NCI-H2196 (cell line): Measurements from ENCODE around the gene BNIP3.
A peak's percentile ranks its signal among the peaks of the same experiment; 100 is the strongest.

Experiments used
- DNase-seq: peaks from one replicate; lab custom pipeline; 2025; ENCODE audit not compliant: unreplicated experiment; lab: John Stamatoyannopoulos, UW

The BNIP3 gene

DNA sequence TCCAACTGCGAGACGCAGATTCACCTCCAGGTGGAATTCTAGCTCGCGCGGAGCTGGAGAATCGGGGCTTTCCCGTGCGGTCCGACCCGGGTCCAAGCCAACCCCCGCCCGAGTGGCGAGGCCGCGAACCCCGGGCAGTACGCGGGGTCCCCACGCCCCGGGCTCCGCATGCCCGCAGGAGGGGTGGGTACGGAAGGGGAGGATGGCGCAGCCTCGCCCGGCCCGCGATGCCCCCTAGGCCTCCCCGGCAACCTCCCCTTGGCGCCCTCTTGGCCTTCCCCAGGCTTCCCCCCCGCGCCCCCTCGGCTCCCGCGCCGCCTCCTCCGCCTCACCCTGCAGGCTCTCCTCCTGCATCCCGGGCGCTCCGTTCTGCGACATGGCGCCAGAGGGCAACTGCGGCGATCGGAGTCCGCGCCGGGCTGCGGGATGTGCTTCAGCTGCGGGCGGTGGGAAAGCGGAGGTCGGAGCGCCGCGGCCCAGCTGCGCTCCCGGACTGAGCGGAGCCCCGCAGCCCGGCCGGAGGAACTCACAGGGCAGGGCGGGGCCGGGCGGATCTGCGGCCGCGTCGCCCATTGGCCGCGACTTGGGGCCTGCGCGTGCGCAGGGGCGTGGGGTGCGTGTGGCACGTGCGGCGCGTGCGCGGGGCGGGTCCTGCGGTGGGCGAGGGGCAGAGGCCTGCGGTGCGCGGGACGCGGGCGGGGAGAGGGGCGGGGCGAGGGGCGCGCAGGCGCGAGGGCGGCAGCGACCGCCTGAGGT is at the start of gene BNIP3:
Gene BNIP3 (minus strand): TSS at position 495 of the 756 bp plus-strand sequence. CDS start 117 bp downstream, at position 378.
- peak; percentile 84 for DNase-seq

DNA sequence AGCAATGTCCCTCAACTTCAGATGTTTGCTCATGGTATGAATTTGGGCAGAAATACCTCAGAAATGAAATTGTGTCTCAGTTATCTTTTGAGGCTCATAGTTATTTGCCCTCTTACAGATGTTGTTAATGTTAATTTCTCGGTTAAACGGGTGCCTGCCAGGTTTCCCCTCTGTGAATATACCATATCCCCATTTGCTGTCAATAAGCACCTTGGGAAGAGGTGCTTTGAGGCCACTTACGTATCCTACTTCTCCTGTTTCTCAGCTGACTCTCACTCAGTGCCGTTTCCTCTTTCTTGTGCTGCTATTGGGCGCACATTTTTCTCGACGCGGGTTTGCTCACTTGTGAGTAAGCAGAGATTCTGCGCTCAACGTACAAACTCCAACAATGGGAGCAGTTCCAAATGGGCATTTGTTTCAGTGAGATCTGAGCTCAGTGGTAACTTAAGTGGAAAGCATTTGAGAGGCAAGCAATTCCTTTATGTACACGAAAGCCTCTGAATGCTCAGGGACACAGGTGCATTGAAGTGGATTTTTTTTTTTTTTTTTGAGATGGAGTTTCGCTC is 49.3 kb upstream of the BNIP3 start:
- DNase-seq, result peak; percentile 44

GRCh38 chr10:132028706-132029105 is 47.0 kb upstream of the BNIP3 start:
- no peak for DNase-seq

DNA sequence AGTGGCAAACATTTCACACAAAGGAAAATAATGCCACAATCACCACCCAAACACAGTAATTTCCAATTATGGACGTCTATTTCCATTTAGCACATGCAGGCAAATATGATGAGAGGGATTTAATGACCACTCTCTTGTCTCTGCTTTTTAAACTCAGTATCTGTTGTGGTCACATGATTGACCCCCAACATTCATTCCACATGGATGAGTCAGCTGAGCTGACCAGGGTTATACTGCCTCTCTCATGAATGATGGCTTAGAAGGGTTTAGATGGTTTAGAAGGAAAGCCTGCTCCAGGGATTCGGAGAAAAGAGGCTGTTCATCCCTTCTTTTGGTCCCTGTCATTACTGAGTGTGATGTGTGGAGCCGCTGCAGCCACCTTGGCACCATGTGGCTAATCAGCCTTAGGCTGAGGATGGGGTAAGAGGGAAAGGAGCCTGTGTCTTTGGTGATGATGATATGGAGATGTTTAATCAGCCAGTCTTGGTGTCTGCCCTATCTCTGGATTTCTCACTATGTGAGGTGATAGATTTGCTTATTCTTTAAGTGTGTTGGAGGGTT is 45.8 kb upstream of the BNIP3 start:
- DNase-seq, result no peak

DNA sequence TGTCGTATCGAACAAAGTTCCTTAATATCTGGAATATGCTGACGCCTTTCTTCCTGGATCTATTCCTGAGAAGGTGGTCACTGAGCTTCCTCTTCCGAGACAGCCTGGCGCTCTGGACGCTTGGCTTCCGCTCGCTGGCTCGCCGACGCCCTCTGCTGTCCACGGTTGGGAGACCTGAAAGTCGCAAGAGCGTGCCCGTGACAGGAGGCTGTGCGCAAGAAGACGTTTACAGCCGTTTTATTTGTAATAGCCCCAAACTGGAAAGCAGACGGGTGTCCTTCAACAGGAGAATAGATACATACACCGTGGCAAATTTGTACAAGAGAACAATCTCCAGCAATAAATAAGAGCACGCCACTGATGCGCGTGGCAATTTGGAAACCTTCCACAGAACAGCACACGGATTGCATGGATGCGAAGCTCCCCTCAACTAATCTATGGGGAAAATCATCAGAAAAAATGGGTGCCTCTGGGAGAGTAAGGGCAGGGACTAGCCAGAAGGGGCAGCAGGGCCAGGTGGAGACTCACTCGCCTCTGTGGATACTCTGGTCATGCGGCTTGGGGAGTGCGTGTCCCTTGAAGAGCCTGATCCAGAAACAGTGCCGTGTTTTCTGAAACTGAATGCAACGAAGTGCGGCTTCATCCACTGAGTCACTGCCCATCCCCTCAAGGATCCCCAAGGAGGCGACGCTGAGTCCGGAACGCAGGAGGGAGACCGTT is 41.5 kb upstream of the BNIP3 start:
- DNase-seq, result peak; percentile 63

GRCh38 chr10:132022241-132022640 is 40.5 kb upstream of the BNIP3 start:
- no peak for DNase-seq

DNA sequence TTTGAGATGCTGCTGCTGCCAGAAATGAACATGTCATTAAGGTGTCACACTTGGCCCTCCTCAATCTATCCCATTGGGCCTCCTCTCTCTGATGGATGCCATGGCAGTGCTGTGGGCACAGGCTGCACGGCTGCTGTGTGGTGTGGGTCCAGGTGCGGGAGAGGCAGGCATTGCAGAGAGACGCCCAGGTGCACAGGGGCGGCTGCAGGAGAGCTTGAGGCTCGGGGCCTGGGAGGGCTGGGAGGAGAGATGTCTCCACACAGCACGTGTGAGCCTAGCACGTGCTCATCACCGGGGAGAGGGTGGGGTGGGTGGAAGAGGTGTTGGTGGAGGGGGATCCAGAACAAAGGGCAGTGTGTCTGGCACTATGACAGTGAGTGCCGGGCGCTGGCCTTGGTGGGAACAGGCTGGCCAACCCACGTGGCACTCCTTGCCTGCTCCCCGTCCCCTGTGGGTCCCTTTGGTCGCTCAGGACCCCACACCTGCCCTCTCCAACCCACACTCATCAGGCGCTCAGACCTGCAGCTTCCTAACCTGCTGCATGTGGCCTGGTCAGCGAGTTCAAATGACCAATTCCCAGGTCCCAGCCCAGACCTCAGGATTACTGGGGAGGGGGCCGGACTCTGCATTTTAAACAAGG is 39.9 kb upstream of the BNIP3 start:
- DNase-seq, result no peak

- DNase-seq, result no peak
Measured at GRCh38 chr10:132021046-132021445, 39.3 kb upstream of the BNIP3 start.

- no peak for DNase-seq
Measured at GRCh38 chr10:132020456-132020855, 38.7 kb upstream of the BNIP3 start.

DNA sequence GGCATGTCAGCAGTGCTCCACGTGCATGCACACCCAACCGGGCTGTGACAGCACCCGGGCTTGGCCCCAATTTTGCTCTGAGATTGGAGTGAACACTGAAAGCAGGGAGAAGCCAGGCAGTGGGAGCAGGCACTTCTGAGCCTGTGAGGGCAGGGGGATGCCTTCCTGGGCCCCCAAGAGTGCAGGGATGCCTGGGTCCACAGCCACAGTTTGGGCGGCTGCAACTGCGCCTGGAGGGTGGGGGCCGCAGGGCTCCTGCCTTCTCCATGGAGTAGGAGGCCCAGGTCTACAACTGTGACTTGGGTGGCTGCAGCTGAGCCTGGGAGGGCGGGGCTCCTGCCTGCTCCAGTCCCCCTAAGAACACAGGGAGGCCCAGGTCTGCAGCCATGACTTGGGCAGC is 37.6 kb upstream of the BNIP3 start:
- no peak for DNase-seq

DNA sequence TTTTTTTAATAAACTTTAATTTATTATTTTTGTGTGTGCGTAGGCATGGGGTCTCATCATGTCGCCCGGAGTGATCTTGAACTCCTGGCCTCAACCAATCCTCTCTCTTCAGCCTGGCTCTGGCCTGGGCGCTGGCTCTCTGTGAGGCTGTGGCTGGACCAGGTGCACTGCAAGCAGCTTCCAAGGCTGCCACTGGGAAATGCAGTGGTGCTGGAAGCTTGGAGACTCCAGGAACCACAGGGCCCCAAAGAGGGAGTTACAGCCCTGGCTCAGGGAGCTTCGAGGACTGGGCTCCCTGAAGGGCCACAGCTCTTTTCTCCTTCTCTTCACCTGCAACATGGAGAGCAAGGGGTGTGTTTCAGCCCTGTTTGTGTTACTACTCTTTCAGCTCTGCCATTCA is 36.7 kb upstream of the BNIP3 start:
- no peak for DNase-seq

DNA sequence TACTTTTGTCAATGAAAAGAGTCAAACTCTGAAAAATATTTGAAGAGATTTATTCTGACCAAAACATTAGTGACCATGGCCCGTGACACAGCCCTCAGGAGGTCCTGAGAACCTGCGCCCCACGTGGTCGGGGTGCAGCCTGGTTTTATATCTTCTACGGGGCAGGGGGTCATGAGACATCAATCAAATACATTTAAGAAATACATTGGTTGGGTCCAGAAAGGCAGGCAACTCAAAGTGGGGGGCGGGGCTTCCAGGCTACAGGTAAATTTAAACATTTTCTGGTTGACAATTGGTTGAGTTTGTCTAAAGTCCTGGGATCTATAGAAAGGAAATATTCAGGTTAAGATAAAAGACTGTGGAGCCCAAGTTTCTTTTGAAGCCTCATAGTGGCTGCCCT is 34.8 kb upstream of the BNIP3 start:
- DNase-seq, result no peak

- no peak for DNase-seq
Measured at GRCh38 chr10:132011445-132011844, 29.7 kb upstream of the BNIP3 start.

- no peak for DNase-seq
Measured at GRCh38 chr10:132011024-132011423, 29.3 kb upstream of the BNIP3 start.

DNA sequence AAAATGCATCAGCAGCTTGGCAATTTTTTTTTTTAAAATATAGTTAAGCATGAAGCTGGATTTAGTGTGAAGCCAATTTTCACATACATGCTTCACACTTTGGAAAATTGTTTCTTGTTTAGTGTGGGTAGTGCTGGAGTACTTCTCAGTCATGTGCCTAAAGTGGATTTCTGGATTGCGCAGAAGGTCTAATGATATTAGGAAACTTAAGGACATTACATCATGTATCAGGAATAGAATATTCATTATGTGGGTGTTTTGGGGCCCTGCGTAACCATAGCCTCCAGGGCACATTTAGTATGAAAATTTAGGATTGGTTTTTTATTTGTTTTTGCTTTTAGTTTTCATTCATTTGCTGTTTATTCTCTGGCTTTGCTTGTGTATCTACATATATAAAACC is 28.8 kb upstream of the BNIP3 start:
- no peak for DNase-seq

DNA sequence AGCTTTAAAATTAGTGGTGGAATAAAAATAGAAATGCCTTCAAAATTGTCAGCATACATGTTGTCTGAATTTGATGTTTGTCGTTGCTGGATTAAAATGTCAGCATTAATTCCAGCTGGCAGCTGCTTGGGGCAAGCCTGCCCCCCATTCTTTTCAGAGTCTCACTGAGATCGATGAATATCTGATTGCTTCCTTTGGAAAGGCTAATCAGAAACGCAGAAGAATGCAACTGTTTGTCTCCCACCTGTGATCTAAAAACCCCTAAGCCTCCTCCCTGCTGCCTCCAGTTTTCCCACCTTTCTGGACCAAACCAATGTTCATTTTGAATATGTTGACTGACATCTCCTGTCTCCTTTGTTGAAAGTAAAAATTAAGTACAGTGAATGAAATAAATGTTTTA is 27.9 kb upstream of the BNIP3 start:
- DNase-seq, result no peak

- no peak for DNase-seq
Measured at GRCh38 chr10:132007681-132008080, 26.0 kb upstream of the BNIP3 start.

DNA sequence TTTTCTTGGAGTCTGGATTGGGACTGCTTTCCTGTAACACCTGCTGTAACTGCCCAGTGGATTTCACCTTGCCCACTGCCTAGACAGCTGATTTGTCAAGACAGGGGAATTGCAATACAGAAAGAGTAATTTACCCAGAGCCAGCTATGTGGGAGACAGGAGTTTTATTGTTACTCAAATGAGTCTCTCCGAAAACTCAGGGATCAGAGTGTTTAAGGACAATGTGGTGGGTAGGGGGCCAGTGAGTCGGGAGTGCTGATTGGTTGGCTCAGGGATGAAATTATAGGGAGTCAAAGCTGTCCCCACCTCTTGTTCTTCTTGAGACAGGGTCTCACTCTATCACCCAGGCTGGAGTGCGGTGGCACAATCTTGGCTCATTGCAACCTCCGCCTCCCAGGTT is 25.2 kb upstream of the BNIP3 start:
- DNase-seq, result no peak

- DNase-seq, result no peak
Measured at GRCh38 chr10:132005147-132005546, 23.4 kb upstream of the BNIP3 start.

GRCh38 chr10:132004052-132004451 is 22.3 kb upstream of the BNIP3 start:
- DNase-seq, result no peak

DNA sequence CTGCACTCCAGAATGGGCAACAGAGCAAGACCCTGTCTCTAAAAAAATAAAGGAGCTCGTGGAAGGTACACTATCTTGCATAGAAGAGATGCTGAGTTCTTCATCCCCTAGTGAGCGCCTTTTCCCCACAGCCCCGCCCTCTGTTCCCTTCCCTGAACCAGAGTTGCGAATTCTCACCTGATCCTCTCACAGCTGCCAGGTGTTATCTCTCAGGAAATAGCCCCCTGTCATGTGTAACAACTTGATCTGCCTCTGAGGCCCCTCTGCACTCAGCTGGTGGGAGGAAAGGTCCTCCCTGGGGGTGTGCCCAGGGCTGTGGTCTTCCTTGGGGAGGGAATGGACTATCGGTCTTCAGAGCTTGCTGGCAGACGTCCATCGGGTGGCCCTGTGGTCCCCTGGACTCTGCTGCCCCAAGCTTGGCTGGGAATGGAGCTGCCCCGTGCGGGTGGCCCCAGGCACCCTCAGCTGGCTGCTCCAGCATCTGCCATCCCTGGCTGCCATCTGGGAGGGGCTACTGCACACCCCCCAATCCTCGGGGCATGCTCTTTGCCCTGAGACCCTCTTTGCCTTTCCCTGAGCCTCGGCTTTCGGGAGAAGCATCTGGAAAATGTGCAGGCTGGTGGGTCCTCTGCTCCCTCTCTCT is 21.7 kb upstream of the BNIP3 start:
- no peak for DNase-seq
